C4-2B (cell line): ENCODE data around the gene UHRF1.
"Not testable (repeated sequence)": the region's sequence is repeated elsewhere in the genome, so short reads cannot be mapped to it uniquely, and the experiment has no call there.

Source experiments
- H3K27ac ChIP-seq: fragments of 450-650 bp; 2 replicates; pipeline ENCODE4 v1.5.1; 2017
- ZFX ChIP-seq: fragments of 450-650 bp; IDR thresholded peaks from 2 replicates; pipeline ENCODE4 v1.6.1; 2017
- TF ChIP-seq, protein P1 (sequence below): fragments of 450-650 bp; conservative IDR thresholded peaks from 2 replicates; pipeline ENCODE4 v1.5.1; 2017; ENCODE audit warnings: mild to moderate bottlenecking

UHRF1 gene

DNA sequence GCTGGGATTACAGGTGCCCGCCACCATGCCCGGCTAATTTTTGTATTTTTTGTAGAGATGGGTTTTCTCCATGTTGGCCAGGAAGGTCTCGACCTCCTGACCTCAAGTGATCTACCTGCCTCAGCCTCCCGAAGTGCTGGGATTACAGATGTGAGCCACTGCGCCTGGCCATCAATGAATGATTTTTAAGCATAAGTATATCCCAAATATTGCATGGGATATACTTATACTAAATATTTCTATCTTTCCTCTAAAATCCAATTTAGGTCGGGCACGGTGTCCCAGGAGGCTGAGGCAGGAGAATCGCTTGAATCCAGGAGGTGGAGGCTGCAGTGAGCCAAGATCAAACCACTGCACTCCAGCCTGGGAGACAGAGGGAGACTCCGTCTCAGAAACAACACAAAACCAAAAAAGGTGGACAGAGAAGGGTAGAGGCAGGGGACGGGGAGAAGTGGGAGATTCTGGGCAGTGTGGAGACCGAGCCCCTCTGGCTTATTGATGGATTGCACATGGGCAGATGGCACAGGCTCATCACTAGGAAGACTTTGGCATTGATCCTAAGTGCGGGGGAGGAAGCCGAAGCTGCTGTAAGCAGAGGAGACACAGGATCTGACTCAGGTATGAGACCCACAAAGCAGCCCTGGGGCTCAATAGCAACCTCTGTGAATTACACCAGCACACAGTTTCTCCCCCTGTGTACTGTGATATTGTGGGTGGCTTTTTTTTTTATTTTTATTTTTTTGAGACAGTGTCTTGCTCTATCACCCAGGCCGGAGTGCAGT lies 20.1 kb upstream of the UHRF1 start:
- no peak for TF ChIP-seq ZFX
- TF ChIP-seq, protein P1, sequence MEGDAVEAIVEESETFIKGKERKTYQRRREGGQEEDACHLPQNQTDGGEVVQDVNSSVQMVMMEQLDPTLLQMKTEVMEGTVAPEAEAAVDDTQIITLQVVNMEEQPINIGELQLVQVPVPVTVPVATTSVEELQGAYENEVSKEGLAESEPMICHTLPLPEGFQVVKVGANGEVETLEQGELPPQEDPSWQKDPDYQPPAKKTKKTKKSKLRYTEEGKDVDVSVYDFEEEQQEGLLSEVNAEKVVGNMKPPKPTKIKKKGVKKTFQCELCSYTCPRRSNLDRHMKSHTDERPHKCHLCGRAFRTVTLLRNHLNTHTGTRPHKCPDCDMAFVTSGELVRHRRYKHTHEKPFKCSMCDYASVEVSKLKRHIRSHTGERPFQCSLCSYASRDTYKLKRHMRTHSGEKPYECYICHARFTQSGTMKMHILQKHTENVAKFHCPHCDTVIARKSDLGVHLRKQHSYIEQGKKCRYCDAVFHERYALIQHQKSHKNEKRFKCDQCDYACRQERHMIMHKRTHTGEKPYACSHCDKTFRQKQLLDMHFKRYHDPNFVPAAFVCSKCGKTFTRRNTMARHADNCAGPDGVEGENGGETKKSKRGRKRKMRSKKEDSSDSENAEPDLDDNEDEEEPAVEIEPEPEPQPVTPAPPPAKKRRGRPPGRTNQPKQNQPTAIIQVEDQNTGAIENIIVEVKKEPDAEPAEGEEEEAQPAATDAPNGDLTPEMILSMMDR, result no peak
- H3K27ac ChIP-seq, result no peak overlapping the region

DNA sequence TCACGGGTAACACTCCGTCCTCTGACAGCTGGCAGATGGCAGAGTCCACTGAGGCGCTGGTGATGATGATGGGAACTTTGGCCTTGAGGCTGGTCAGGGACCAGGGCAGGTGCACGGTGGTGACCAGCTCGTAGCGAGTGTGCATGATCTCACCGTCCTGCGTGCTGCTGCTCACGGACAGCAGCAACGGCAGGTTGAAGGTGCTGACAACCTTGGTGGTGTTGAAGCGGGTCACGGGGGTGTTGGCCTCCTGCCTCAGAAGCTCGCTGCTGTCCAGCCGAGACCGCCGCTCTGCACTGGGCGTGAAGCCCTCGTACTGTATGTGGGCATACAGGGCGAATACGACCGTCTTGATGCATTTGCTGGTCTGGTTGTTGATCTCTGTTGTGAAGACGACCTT lies 18.2 kb upstream of the UHRF1 start:
- no peak overlapping the region for H3K27ac ChIP-seq
- TF ChIP-seq, protein P1, result no peak
- no peak for TF ChIP-seq ZFX

DNA sequence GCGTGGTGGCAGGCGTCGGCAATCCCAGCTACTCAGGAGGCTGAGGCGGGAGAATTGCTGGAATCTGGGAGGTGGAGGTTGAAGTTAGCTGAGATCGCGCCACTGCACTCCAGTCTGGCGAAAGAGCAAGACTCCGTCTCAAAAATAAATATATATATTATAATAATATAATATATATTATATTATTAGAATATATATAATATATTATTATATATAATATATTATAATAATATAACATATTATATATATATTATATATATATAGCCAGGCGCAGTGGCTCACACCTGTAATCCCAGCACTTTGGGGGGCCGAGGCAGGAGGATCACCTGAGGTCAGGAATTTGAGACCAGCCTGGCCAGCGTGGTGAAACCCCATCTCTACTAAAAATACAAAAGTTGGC lies 16.3 kb upstream of the UHRF1 start:
- H3K27ac ChIP-seq, result not testable (repeated sequence)

DNA sequence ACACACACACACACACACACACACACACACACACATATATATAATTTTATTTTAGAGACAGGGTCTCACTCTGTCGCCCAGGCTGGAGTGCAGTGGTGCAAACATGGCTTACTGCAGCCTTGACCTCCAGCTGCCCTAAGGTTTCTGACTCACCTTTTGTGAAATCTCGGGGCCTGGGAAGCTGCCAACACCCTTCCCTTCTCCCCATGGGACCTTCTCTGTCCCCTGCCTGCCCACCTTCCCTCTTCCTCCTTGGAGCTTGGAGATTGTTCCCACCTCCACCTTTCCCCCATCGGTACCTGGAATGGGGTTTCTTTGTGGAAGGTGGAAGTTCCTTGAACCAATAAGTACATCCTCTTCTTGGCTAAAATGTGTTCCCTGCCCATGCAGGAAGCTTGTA lies 12.9 kb upstream of the UHRF1 start:
- TF ChIP-seq, protein P1, result no peak
- no peak for TF ChIP-seq ZFX
- H3K27ac ChIP-seq, result no peak overlapping the region; the same call in 1 of the 2 replicates

DNA sequence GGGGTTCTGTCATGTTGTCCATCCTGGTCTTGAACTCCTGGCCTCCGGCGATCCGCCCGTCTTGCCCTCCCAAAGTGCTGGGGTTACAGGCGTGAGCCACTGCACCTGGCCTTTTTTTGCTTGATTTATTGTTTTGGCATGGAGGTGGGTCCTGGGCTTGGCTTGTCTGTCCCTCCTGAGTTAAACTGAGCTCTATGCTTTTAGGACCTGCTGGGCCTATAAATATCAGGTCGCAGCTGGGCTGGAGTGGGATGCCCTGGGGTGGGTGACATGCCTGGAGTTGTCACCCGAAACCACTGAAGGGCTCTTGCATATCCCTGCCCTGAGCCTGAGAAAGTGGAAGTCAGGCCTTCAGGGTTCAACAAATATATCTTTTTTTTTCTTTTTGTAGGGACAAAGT lies 12.2 kb upstream of the UHRF1 start:
- TF ChIP-seq, protein P1, result no peak
- TF ChIP-seq ZFX, result no peak

DNA sequence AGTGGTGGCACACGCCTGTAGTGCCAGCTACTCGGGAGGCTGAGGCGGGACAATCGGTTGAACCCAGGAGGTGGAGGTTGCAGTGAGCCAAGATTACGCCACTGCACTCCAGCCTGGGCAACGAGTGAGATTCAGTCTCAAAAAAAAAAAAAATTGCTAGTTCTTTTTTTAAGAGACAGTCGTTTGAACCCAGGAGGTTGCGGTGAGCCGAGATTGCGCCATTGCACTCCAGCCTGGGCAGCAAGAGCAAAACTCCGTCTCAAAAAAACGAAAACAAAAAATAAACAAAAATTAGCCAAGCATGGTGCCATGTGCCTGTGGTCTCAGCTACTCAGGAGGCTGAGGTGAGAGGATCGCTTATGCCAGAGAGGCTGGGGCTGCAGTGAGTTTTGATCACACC lies 8.4 kb upstream of the UHRF1 start:
- not testable (repeated sequence) for H3K27ac ChIP-seq

More for the DNA sequence above, 12.2 kb upstream of the UHRF1 start:
- H3K27ac ChIP-seq, result no peak overlapping the region

DNA sequence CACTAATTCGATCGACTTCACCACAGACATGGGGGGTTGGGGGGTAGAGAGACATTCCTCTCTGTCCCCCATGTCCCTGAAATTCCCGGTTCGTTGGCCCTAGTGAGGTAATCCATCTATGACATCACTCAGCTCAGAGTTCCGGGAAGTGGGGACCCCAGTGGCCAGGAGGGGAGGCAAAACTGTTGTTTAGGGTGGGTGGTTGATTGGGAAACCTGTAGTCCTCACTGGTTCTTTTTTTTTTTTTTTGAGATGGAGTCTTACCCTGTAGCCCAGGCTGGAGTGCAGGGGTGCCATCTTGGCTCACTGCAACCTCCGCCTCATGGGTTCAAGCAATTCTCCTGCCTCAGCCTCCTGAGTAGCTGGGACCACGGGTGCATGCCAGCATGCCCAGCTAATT lies 6.5 kb upstream of the UHRF1 start, which contains the start of gene ARRDC5:
TSS of gene ARRDC5 (minus strand) at position 101 of the 400 bp plus-strand sequence. CDS start at position 30, 71 bp downstream.
- H3K27ac ChIP-seq, result no peak within 1 kb of the TSS
- no peak for TF ChIP-seq ZFX
- TF ChIP-seq, protein P1, result no peak

DNA sequence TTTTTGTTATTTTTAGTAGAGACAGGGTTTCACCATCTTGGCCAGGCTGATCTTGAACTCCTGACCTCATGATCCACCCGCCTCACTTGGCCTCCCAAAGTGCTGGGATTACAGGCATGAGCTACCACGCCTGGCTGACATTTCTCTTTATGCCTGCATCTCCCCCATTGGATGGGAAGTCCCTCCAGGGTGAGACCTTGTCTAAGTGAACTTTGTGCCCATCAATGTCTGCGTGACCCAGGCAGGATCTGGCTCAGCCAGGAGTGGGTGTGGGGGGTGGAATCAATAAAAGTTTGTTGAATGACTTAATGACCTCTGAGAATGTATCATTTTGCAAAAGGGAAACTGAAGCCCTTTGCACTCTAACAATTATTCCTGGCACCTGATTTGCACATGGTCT lies 4.8 kb upstream of the UHRF1 start:
- TF ChIP-seq ZFX, result no peak
- TF ChIP-seq, protein P1, result no peak
- no peak overlapping the region for H3K27ac ChIP-seq
